NCI-H2081 treated with DMSO at 0.1 percent for 48 hours (cell line): Measurements from ENCODE around the gene RAB11FIP5.
"Not testable (repeated sequence)": the region's sequence is repeated elsewhere in the genome, so short reads cannot be mapped to it uniquely, and the experiment has no call there.

ENCODE experiments used
- DNase-seq: peaks from one replicate; lab custom pipeline; 2025; lab: John Stamatoyannopoulos, UW

The RAB11FIP5 gene

DNA sequence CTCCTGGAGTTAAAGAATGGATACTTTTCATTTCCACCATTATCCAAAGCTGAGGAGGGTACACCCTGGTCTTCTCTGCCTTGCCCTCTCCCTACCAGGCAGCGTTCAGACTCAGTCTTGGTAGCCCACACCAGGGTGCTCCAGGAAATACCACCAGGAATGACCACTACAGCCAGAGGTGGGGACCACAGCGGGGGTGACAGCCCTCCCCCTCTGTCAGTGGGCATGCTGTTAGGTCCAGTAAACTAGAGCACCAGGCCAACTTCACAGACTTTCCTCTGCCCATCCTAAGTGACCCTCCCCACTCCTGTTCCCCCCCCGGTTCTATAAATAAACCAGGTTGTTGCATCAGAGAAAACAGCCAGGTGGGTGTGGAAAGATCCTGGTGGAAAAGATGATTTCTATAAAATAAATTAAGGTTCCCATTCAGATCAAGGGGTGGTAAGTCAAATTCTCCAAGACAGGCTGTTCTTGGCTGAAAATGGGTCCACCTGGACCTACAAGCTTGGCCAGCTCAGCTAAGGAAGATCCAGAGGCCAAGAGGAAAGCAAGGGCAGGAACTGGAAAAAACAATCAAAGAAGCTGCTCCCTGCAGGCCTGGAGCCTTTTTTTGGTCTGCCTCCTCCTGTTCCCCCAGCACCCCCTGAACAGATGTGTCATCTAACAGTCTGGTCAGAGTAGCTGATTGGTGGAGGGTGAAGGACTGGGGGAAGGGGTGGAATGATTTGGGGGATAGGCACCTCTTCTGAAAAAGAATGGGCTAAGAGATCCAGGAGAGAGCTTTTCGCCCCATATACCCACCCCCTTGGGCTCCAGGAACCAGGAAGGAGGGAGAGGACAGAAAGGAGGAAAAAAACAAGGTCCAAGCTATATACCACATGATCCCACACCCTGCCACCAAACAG, 2.3 kb downstream of the RAB11FIP5 start:
- DNase-seq: no peak

GRCh38 chr2:73109431-73110167, 3.1 kb downstream of the RAB11FIP5 start:
- DNase-seq: no peak

GRCh38 chr2:73107211-73107926, 5.4 kb downstream of the RAB11FIP5 start:
- DNase-seq: no peak

GRCh38 chr2:73106791-73107190, 6.0 kb downstream of the RAB11FIP5 start:
- no peak for DNase-seq

DNA sequence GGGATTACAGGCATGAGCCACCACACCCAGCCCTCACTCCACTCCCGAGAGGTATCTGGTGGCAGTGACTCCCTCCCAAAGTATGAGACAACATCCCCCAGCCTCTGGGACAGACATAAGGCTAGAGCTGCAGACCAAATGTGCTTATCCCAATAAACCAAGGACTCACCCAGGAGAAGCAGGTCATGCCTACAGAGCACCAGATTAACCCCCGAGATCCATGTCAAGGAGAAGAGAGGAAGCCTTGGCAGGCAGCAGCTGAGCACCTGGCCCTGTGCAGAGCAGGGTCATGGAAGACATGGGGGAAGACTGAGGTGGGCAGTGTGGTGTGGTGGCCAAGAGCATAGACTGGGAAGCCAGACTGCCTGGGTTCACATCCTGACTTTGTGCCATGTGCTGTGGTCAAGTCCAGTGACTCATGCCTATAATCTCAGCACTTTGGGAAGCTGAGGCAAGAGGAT, 7.2 kb downstream of the RAB11FIP5 start:
- DNase-seq: no peak

DNA sequence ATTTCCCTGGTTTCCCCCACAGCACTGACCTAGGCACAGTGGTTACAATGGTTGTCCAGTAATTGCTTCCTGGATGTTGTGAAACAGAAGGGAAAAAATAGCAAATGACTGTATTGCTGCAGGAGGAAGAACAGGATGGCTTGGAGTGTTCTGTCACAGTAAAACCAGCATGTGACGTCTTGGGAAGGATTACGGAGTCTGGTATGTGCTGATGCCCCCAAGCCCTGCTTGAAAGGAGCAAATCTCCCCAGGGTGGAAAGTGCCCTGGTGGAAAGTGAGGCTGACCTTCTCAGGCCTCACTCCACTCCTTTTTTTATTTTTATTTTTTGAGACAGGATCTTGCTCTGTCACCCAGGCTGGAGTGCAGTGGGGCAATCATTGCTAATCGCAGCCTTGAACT, 7.8 kb downstream of the RAB11FIP5 start:
- DNase-seq: no peak

- no peak for DNase-seq
Observed at GRCh38 chr2:73103018-73103542, 9.7 kb downstream of the RAB11FIP5 start.

DNA sequence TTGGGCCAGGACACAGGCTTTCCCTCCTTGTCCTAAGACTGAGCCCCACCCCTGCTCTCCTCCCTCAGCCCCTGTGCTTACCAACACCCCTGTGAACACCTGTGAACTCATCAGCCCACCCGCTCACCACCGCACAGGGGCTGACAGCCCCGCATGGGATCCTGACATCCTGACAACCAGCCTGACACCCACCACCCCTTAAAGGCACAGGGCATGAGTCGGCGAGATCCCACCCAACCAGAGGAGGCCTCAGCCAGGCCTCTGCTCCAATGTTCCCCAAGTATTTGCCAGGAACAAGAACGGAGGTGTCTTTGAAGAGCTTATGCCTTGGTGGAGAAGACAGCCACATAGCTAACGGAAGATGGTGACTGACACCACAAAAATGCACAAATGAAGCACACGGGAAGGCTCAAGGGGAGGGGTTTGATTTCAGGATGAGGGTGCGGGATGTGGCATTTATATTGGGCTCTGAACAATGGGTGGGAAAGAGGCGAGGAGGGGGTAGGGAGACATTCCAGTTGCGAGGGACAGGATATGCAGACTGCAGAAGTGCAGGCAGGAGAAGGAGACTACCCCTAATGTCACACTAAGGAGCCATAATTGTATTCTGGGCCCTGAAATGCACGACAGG, 11.0 kb downstream of the RAB11FIP5 start:
- no peak for DNase-seq

GRCh38 chr2:73100956-73101355, 11.8 kb downstream of the RAB11FIP5 start:
- no peak for DNase-seq

DNA sequence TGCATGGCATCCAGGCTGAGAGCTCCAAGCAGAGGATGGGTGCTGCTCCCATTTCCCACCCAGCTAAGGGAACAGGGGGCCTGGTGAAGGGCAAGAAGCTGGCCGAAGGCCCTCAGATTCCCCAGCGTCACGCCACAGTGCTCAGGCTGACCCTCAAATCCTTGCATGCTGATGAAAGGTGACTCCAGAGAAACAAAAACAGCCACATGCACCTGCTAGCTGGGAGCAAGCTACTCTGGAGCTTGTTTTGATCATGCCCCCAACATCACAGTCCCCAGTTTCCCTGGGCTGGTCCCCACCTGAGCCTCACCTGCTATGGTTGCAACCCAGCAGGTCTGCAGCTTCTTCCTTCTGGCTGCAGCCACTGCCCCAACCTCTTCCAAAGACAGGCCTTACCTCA, 13.3 kb downstream of the RAB11FIP5 start:
- no peak for DNase-seq

DNA sequence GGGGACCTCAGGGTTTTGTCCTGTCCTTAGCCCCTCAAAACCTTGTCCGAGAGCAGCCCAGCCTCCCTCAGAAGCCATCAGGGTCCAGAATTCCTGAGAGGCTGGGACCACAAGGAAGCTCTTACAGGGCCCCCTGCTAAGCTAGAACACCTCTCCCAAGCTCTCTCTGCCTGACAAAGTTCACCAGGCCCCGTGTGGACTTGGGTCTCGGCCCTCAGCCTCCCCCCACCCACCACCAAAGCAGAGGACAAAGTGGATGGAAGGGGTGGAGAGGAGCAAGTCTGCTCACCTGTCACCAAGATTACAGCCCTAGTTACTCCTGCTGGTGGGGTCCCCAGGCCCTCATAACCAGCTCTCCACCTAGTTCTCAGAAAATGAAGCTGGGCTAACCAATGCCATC, 16.8 kb downstream of the RAB11FIP5 start:
- DNase-seq: no peak

DNA sequence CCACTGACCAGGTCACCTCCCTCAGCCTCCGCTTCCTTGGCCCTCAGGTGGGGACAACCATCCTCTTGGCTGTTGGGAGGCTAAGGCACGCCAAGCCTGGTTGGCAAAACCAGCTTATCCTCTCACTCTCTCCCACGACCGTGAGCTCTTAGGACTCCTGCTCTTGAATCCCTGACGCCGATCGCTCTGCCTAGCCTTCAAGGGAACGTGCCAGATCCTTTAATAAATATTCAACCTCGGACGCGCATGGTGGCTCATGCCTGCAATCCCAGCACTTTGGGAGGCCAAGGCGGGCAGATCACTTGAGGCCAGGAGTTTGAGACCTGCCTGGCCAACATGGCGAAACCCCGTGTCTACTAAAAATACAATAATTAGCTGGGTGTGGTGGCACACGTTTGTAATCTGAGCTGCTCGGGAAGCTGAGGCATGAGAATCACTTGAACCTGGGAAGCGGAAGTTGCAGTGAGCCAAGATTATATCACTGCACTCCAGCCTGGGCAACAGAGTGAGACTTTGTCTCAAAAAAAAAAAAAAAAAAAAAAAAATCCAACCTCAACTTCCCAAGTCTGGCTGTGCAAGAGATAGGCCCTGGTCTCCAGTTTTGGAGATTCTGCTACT, 19.0 kb downstream of the RAB11FIP5 start:
- not testable (repeated sequence) for DNase-seq

DNA sequence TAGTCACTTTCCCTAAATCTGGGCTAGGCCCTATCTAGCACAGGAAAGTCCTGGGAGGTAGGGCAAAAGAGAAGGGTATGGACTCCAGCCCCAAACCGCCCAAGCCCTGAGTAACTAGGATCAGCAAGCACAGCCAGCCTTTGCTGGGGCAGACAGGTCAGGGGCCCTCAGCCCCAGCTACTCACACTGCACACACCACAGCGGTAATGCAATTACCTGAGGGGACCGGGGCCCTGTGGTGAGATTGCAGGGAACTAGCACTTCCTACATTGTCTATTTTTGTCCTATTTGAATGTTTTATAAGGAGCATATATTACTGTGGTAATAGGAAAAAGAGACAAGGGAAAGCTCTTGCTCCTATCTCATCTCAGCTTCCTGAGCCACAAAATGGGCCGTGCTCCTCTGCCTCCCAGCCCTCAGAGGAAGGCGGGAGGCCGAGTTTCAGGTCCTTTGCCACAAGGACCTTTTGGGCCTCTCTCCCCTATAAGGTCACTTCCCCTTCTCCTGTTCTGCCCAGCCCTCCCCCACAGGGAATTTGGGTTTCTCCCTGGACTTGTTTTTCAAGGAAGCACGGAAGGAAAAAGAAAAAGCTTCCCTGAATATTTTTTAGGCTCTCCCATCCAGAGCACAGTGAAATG, 20.5 kb downstream of the RAB11FIP5 start:
- no peak for DNase-seq

- DNase-seq: no peak
Observed at GRCh38 chr2:73091696-73092095, 21.1 kb downstream of the RAB11FIP5 start.

GRCh38 chr2:73091164-73091563, 21.6 kb downstream of the RAB11FIP5 start:
- no peak for DNase-seq

GRCh38 chr2:73089270-73090030, 23.3 kb downstream of the RAB11FIP5 start:
- no peak for DNase-seq

DNA sequence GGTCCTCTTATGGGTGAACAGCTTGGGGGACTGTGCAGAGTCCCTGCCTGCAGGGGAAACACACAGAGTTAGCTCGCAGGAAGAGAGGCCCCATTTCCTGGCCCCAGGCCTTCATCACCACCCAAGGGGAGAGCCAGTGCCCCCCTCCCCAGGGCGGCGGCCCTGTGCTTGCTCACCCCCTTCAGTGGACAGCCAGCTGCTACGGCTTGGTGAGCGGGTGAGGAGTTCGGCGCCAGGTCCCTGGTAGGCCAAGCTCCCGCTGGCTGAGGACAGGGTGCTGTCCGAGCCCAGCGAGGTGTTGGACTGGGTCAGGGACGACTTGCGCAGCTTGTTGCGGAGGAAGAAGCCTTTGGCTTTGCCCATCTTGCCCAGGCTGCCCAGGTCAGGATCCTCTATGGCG, 24.0 kb downstream of the RAB11FIP5 start:
- DNase-seq: no peak

GRCh38 chr2:73088211-73088610, 24.5 kb downstream of the RAB11FIP5 start:
- no peak for DNase-seq

DNA sequence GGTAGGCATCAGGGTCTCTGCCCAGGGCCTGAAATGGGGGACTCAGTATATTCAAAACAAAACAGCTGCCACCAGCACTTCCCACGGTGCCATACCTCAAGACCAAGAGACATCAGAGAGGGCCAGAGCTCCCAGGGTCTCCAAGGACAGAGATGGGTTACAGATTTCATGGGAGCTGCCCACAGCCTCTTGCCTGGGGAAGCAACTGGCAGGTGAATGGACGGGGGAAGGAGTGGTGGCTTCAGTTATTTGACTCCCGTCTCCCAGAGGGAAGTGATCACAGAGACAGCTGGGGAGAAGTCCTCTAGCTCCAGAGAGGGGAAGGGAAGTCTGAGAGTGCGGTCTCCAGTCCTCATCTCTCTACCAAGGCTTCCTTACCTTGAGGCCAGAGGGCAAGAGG, 25.4 kb downstream of the RAB11FIP5 start:
- no peak for DNase-seq

DNA sequence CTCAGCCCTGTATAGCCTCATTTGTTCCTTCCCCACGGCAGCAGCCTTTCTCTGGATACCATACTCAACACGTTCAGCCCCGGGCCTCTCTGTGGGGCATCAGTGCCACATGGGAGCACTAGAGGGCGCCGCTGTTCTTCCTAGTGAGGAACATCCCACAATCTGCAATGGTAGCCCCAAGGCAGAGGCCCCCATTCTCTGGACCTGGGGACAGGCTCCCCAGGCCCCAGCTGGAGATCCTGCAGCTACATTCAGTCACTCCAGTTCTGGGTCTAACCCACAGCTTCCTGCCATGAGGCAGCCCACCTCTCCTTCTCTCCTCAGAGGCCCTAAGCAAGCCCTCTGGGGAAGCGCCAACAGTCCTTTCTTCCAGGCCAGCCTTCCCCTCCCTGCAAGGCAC, 27.1 kb downstream of the RAB11FIP5 start:
- DNase-seq: no peak
